NCI-H1436 (cell line): ENCODE results near the gene RBBP8NL.

ENCODE experiments used
- DNase-seq: peaks from one replicate; lab custom pipeline; 2025; lab: John Stamatoyannopoulos, UW

The RBBP8NL gene

GRCh38 chr20:62408640-62409039, 18.7 kb downstream of the RBBP8NL start:
- no peak for DNase-seq

- no peak for DNase-seq
These were observed 19.3 kb downstream of the RBBP8NL start for GRCh38 chr20:62408055-62408454.

- peak; percentile 95 for DNase-seq
These were observed 19.9 kb downstream of the RBBP8NL start, which contains the start of gene CABLES2 for GRCh38 chr20:62407221-62407992. Gene CABLES2, minus strand, starts transcription at chr20:62407285. Its CDS starts 9 bp downstream, at chr20:62407276.

- no peak for DNase-seq
These were observed 20.6 kb downstream of the RBBP8NL start for GRCh38 chr20:62406635-62407176.

- DNase-seq, result no peak
These were observed 21.3 kb downstream of the RBBP8NL start for GRCh38 chr20:62405981-62406513.

- no peak for DNase-seq
These were observed 22.0 kb downstream of the RBBP8NL start for GRCh38 chr20:62405108-62405980.

GRCh38 chr20:62404761-62405107, 22.6 kb downstream of the RBBP8NL start:
- no peak for DNase-seq

- no peak for DNase-seq
These were observed 23.1 kb downstream of the RBBP8NL start for GRCh38 chr20:62404112-62404665.

- DNase-seq, result no peak
These were observed 24.0 kb downstream of the RBBP8NL start for GRCh38 chr20:62403331-62403730.

- no peak for DNase-seq
These were observed 24.7 kb downstream of the RBBP8NL start for GRCh38 chr20:62402456-62403150.

- no peak for DNase-seq
These were observed 26.0 kb downstream of the RBBP8NL start for GRCh38 chr20:62401331-62401779.

- no peak for DNase-seq
These were observed 26.8 kb downstream of the RBBP8NL start for GRCh38 chr20:62400541-62400940.

GRCh38 chr20:62400021-62400420, 27.3 kb downstream of the RBBP8NL start:
- no peak for DNase-seq

GRCh38 chr20:62398120-62398821, 29.1 kb downstream of the RBBP8NL start:
- no peak for DNase-seq

- DNase-seq, result no peak
These were observed 30.7 kb downstream of the RBBP8NL start for GRCh38 chr20:62396367-62397239.

- no peak for DNase-seq
These were observed 31.8 kb downstream of the RBBP8NL start for GRCh38 chr20:62395311-62396242.

GRCh38 chr20:62394248-62395245, 32.8 kb downstream of the RBBP8NL start:
- DNase-seq, result no peak
